HEK293 (cell line): ENCODE data around the gene CRYBA4.

ENCODE experiments used
- AEBP2 ChIP-seq: fragments of 450-650 bp; formaldehyde crosslinking; IDR thresholded peaks from 2 replicates; pipeline ENCODE4 v1.5.1; 2016; ENCODE audit warnings: missing biosample characterization, missing genetic modification characterization, borderline replicate concordance
- IKZF3 ChIP-seq: fragments of 450-650 bp; IDR thresholded peaks from 2 replicates; pipeline ENCODE4 v1.5.0; 2018; ENCODE audit warnings: missing biosample characterization, mild to moderate bottlenecking, missing genetic modification characterization, moderate library complexity
- SP3 ChIP-seq: fragments of 450-650 bp; formaldehyde crosslinking; IDR thresholded peaks from 2 replicates; pipeline ENCODE4 v1.5.1; 2016; ENCODE audit warnings: missing biosample characterization, missing genetic modification characterization
- TCF7L2 ChIP-seq: IDR thresholded peaks from 2 replicates; pipeline ENCODE4 v1.6.1; 2011; ENCODE audit warnings: low read depth, mild to moderate bottlenecking, inconsistent platforms, low read length, moderate library complexity, borderline replicate concordance
- ZEB2 ChIP-seq: fragments of 450-650 bp; formaldehyde crosslinking; IDR thresholded peaks from 2 replicates; pipeline ENCODE4 v1.5.1; 2016; ENCODE audit warnings: missing biosample characterization, missing genetic modification characterization
- ZFHX2 ChIP-seq: fragments of 450-650 bp; formaldehyde crosslinking; conservative IDR thresholded peaks from 2 replicates; pipeline ENCODE4 v1.5.1; 2016; ENCODE audit warnings: missing biosample characterization, missing genetic modification characterization
- ZNF146 ChIP-seq: fragments of 450-650 bp; formaldehyde crosslinking; IDR thresholded peaks from 2 replicates; pipeline ENCODE4 v1.5.1; 2016; ENCODE audit warnings: missing biosample characterization, missing genetic modification characterization
- ZNF148 ChIP-seq: fragments of 450-650 bp; formaldehyde crosslinking; IDR thresholded peaks from 2 replicates; pipeline ENCODE4 v1.5.0; 2017; ENCODE audit warnings: missing biosample characterization, missing genetic modification characterization, borderline replicate concordance
- ZNF16 ChIP-seq: fragments of 450-650 bp; formaldehyde crosslinking; IDR thresholded peaks from 2 replicates; pipeline ENCODE4 v1.5.1; 2016; ENCODE audit warnings: low read depth, missing biosample characterization, missing genetic modification characterization
- ZNF169 ChIP-seq: fragments of 450-650 bp; formaldehyde crosslinking; IDR thresholded peaks from 2 replicates; pipeline ENCODE4 v1.5.1; 2016; ENCODE audit warnings: missing biosample characterization, missing genetic modification characterization
- ZNF280D ChIP-seq: fragments of 450-650 bp; formaldehyde crosslinking; IDR thresholded peaks from 2 replicates; pipeline ENCODE4 v1.5.1; 2016; ENCODE audit warnings: missing biosample characterization, missing genetic modification characterization
- ZNF292 ChIP-seq: fragments of 450-650 bp; formaldehyde crosslinking; IDR thresholded peaks from 2 replicates; pipeline ENCODE4 v1.5.1; 2016; ENCODE audit warnings: low read depth, missing biosample characterization, missing genetic modification characterization, borderline replicate concordance
- ZNF324 ChIP-seq: fragments of 450-650 bp; formaldehyde crosslinking; IDR thresholded peaks from 2 replicates; pipeline ENCODE4 v1.5.1; 2016; ENCODE audit warnings: missing biosample characterization, missing genetic modification characterization
- ZNF350 ChIP-seq: fragments of 450-650 bp; formaldehyde crosslinking; IDR thresholded peaks from 2 replicates; pipeline ENCODE4 v1.5.0; 2017; ENCODE audit warnings: missing biosample characterization, mild to moderate bottlenecking, missing genetic modification characterization
- ZNF394 ChIP-seq: fragments of 450-650 bp; formaldehyde crosslinking; IDR thresholded peaks from 2 replicates; pipeline ENCODE4 v1.5.1; 2016; ENCODE audit warnings: missing biosample characterization, missing genetic modification characterization, mild to moderate bottlenecking, moderate library complexity, borderline replicate concordance
- ZNF501 ChIP-seq: fragments of 450-650 bp; formaldehyde crosslinking; IDR thresholded peaks from 2 replicates; pipeline ENCODE4 v1.5.1; 2016; ENCODE audit warnings: missing biosample characterization, missing genetic modification characterization
- ZNF518A ChIP-seq: fragments of 450-650 bp; formaldehyde crosslinking; conservative IDR thresholded peaks from 2 replicates; pipeline ENCODE4 v1.5.1; 2016; ENCODE audit warnings: low read depth, missing biosample characterization, missing genetic modification characterization
- ZNF555 ChIP-seq: fragments of 450-650 bp; formaldehyde crosslinking; conservative IDR thresholded peaks from 2 replicates; pipeline ENCODE4 v1.5.1; 2017; ENCODE audit warnings: missing biosample characterization, mild to moderate bottlenecking, missing genetic modification characterization, inconsistent platforms
- ZNF560 ChIP-seq: fragments of 450-650 bp; formaldehyde crosslinking; IDR thresholded peaks from 2 replicates; pipeline ENCODE4 v1.5.1; 2017; ENCODE audit warnings: missing biosample characterization, missing genetic modification characterization, borderline replicate concordance
- ZNF624 ChIP-seq: fragments of 450-650 bp; formaldehyde crosslinking; IDR thresholded peaks from 2 replicates; pipeline ENCODE4 v1.5.1; 2017; ENCODE audit warnings: missing biosample characterization, missing genetic modification characterization
- ZNF629 ChIP-seq: fragments of 450-650 bp; formaldehyde crosslinking; IDR thresholded peaks from 2 replicates; pipeline ENCODE4 v1.5.1; 2017; ENCODE audit warnings: missing biosample characterization, missing genetic modification characterization
- ZNF639 ChIP-seq: fragments of 450-650 bp; formaldehyde crosslinking; IDR thresholded peaks from 2 replicates; pipeline ENCODE4 v1.5.1; 2016; ENCODE audit warnings: missing biosample characterization, missing genetic modification characterization
- ZNF658 ChIP-seq: fragments of 450-650 bp; formaldehyde crosslinking; IDR thresholded peaks from 2 replicates; pipeline ENCODE4; 2016; ENCODE audit warnings: missing biosample characterization, missing genetic modification characterization
- ZNF707 ChIP-seq: fragments of 450-650 bp; formaldehyde crosslinking; IDR thresholded peaks from 2 replicates; pipeline ENCODE4 v1.5.1; 2016; ENCODE audit warnings: missing biosample characterization, missing genetic modification characterization
- ZNF777 ChIP-seq: fragments of 450-650 bp; formaldehyde crosslinking; IDR thresholded peaks from 2 replicates; pipeline ENCODE4 v1.5.1; 2017; ENCODE audit warnings: missing biosample characterization, missing genetic modification characterization, borderline replicate concordance
- ZSCAN30 ChIP-seq: fragments of 450-650 bp; IDR thresholded peaks from 2 replicates; pipeline ENCODE4 v1.5.1; 2018; ENCODE audit warnings: missing biosample characterization, mild to moderate bottlenecking, missing genetic modification characterization, moderate library complexity

CRYBA4 gene

GRCh38 chr22:26658671-26659478 lies 37.1 kb downstream of the CRYBA4 start (continued):
- TF ChIP-seq ZNF777 (tag by site-specific recombination) = no peak
- TF ChIP-seq ZNF707 (tag by site-specific recombination) = no peak
- peak; percentile 86 for TF ChIP-seq IKZF3 (tag by site-specific recombination)
- TF ChIP-seq ZFHX2 (tag by site-specific recombination) = peak; percentile 62
- 0 out of 2 replicates have a peak, but pooled peaks have one; percentile 10 for TF ChIP-seq ZNF501 (tag by site-specific recombination)
- peak; percentile 60 for TF ChIP-seq SP3 (tag by site-specific recombination)
- no peak for TF ChIP-seq ZNF658 (tag by site-specific recombination)
- TF ChIP-seq ZNF16 (tag by site-specific recombination) = no peak
- TF ChIP-seq ZNF639 = peak; percentile 41; the same call in 1 of the 2 replicates
- peak; percentile 83 for TF ChIP-seq ZEB2 (tag by site-specific recombination)
- no peak for TF ChIP-seq ZNF280D
- no peak for TF ChIP-seq ZNF292 (tag by site-specific recombination)
- TF ChIP-seq ZNF518A (tag by site-specific recombination) = 0 out of 2 replicates have a peak, but pooled peaks have one; percentile 19
- TF ChIP-seq ZNF560 = no peak
- no peak for TF ChIP-seq ZNF350 (tag by site-specific recombination)
- TF ChIP-seq AEBP2 (tag by site-specific recombination) = no peak
- TF ChIP-seq ZSCAN30 (tag by site-specific recombination) = no peak
- TF ChIP-seq ZNF146 (tag by site-specific recombination) = no peak
- no peak for TF ChIP-seq ZNF169 (tag by site-specific recombination)
- TF ChIP-seq ZNF624 (tag by site-specific recombination) = no peak
- no peak for TF ChIP-seq TCF7L2
- peak; percentile 82 for TF ChIP-seq ZNF394 (tag by site-specific recombination)
- TF ChIP-seq ZNF629 = peak; percentile 71; the same call in 1 of the 2 replicates
- no peak for TF ChIP-seq ZNF555 (tag by site-specific recombination)
- TF ChIP-seq ZNF148 (tag by site-specific recombination) = no peak
- TF ChIP-seq ZNF324 (tag by site-specific recombination) = peak; percentile 35; the same call in 1 of the 2 replicates
